HUES6 (cell line): ENCODE data around the gene TTLL10.
"Not testable (repeated sequence)": the region's sequence is repeated elsewhere in the genome, so short reads cannot be mapped to it uniquely, and the experiment has no call there.

ENCODE experiments used
- H3K27ac ChIP-seq: 2 replicates; pipeline ENCODE4 v1.7.0; 2013; ENCODE audit warnings: low read depth, mild to moderate bottlenecking, low read length, inconsistent platforms
- H3K27me3 ChIP-seq: 2 replicates; pipeline ENCODE4 v1.6.1; 2013; ENCODE audit warnings: low read length; ENCODE audit not compliant: control insufficient read depth, insufficient read depth
- H3K36me3 ChIP-seq: 2 replicates; pipeline ENCODE4 v1.6.1; 2013; ENCODE audit warnings: low read length; ENCODE audit not compliant: control insufficient read depth, insufficient read depth
- H3K4me1 ChIP-seq: 2 replicates; pipeline ENCODE4 v1.6.1; 2013; ENCODE audit warnings: low read length; ENCODE audit not compliant: control insufficient read depth, insufficient read depth
- H3K4me3 ChIP-seq: 2 replicates; pipeline ENCODE4 v1.5.1; 2013; ENCODE audit warnings: low read depth, low read length
- H3K9ac ChIP-seq: one replicate; pipeline ENCODE4 v1.6.1; 2013; ENCODE audit warnings: mild to moderate bottlenecking, low read length
- H3K9me3 ChIP-seq: 2 replicates; pipeline ENCODE4 v1.6.1; 2013; ENCODE audit warnings: low read depth, low read length; ENCODE audit not compliant: control insufficient read depth, insufficient read depth

Gene TTLL10

DNA sequence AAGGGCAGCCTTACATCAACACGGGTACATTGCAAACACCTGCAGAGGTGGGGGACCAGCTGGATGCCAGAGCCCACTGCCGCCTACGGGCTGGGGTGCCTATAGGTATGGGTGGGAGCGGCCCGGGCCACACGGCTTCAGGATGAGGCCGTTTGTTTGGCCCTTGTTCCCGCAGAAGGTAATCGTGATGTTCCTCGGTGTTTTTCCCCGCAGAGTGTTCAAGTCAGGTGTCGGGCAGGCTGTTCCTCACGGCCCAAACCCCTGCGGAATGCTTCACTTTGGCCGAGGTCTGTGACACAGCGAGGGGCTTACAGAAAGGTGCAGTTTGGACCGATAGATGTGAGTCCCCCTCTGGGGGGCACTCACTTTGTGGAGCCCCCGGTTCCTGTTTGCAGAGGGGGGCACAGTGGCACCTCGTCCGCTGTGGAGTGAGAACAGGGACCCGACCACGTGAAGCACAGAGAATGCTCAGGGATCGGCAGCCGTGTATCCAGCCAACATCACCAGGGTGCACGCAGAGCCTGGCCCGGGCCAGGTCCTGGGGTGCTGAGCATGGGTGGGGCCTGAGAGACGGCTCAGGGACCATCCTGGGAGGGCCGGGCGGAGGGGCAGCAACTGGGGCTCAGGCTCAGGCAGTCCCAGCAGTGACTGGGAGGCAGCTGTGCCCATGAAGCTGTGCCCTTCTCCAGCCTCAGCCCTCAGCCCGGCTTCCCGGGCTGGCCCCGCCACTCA is 453 bp upstream of the TTLL10 start:
- Histone ChIP-seq H3K9me3 (peaks cover 4% of the 10 kb centered on the region; the same call in 1 of the 2 replicates), H3K4me3 (0 out of 2 replicates have a peak overlapping the region, but pooled peaks have one; percentile 8), H3K27me3 (peaks cover 12% of the 10 kb centered on the region; the same call in 1 of the 2 replicates), H3K36me3 (no peaks in the 10 kb centered on the region), H3K27ac (no peak overlapping the region), H3K9ac (no peak overlapping the region), H3K4me1 (peaks cover 25% of the 10 kb centered on the region)

DNA sequence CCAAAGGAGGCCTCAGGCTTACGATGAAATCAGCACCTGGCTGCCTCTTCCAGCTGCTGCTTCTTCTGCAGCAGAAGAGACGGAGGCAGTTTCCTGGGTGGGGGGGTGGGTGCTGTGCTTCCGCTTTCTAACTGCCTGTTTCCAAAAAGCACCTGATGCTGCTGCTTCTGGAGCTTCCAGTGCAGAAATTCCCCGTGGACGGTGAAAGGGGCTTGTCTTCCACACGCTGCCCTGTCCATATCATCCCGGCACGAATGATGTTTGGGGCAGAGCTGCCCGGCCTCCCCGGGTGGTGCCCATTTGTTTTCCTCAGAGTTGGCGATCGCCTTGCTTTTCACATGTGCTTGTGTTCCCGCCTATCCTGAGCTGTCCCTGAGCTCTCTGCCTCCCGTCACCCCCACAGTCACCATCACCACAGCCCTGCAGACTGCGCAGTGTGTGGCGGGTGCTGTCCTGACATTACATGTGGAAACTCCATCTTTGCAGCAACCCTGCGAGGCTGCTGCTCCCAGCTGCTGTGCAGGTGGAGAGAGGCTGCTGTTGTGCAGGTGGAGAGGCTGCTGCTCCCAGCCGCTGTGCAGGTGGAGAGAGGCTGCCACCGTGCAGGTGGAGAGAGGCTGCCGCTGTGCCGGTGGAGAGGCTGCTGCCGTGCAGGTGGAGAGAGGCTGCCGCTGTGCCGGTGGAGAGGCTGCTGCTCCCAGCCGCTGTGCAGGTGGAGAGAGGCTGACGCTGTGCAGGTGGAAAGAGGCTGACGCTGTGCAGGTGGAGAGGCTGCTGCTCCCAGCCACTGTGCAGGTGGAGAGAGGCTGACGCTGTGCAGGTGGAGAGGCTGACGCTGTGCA is 1.8 kb downstream of the TTLL10 start:
- H3K4me3 ChIP-seq = no peak overlapping the region
- H3K27me3 ChIP-seq = peaks cover 12% of the 10 kb centered on the region; the same call in 1 of the 2 replicates
- no peaks in the 10 kb centered on the region for H3K36me3 ChIP-seq
- H3K4me1 ChIP-seq = peaks cover 17% of the 10 kb centered on the region
- no peak overlapping the region for H3K27ac ChIP-seq
- no peak overlapping the region for H3K9ac ChIP-seq
- peaks cover 4% of the 10 kb centered on the region; the same call in 1 of the 2 replicates for H3K9me3 ChIP-seq

DNA sequence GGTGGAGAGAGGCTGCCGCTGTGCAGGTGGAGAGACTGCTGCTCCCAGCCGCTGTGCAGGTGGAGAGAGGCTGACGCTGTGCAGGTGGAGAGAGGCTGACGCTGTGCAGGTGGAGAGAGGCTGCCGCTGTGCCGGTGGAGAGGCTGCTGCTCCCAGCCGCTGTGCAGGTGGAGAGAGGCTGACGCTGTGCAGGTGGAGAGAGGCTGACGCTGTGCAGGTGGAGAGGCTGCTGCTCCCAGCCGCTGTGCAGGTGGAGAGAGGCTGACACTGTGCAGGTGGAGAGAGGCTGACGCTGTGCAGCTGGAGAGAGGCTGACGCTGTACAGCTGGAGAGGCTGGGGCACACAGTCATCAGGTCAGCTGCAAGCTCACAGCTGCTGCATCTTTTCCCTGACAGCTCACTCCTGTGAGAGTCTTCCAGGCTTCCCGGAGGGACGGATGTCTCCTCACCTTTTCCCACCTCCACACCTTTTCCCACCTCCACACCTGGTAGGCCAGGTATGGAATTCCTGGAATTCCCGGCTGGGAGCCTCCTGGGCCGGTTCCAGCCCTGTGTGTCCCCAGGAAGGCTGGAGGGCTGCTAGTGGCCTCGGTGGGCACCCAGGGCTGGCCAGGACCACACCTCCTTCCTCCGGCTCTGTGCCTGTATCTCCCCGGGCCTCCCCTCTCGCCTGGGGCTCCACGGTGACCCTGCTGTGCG is 2.5 kb downstream of the TTLL10 start:
- H3K36me3 ChIP-seq, H3K4me3 ChIP-seq, H3K9me3 ChIP-seq, H3K27ac ChIP-seq, H3K9ac ChIP-seq: not testable (repeated sequence)
- H3K4me1 ChIP-seq = peaks cover 17% of the 10 kb centered on the region
- peaks cover 12% of the 10 kb centered on the region; the same call in 1 of the 2 replicates for H3K27me3 ChIP-seq

DNA sequence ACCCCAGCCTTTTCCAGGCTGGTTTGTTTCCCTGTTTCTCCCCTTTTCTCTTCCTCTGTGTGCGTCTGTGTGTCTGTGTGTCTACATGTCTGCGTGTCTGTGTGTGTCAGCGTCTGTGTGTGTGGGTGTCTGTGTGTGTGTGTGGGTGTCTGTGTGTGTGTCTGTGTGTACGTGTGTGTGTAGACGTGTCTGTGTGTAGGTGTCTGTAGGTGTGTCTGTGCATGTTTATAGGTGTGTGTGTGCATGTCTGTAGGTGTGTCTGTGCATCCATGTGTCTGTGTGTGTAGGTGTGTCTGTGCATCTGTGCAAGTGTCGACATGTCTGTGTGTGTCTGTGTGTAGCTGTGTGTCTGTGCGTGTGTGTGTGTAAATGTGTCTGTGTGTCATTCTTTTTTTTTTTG is 3.3 kb downstream of the TTLL10 start:
- Histone ChIP-seq H3K4me1 (peaks cover 17% of the 10 kb centered on the region), H3K9ac (no peak overlapping the region)

DNA sequence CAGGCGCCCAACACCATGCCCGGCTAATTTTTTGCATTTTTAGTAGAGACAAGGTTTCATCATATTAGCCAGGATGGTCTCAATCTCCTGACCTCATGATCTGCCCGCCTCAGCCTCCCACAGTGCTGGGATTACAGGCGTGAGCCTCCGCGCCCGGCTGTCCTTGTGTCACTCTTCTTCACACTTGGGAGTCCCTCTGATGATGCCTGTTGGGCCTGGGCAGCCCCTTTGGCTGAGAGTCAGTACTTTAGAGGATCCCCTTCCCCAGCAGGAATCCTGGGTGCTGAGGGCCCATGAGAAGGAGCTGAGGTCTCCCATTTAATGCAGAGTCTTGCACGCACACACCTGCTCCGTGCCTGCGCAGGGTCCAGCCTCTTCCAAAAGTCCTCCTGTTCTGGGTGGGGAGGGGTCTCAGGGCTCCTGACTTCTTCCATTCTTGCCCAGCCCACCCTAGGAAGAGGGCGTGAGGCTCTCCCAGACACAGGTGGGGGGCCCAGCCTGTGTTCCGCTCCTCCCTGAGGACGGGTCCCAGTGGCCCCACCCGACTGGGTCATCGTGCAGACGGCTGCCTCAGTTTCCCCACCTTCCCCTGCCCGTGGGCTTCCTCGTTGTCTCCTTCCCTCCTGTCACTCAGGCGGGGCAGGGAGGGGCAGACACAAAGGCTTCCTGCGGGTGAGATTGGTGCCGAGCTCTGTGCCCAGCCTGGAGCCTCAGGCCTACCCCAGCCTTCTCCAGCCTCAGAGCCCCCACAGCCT is 3.9 kb downstream of the TTLL10 start:
- Histone ChIP-seq H3K36me3 (no peaks in the 10 kb centered on the region), H3K4me1 (peaks cover 17% of the 10 kb centered on the region), H3K9ac (no peak overlapping the region), H3K9me3 (peaks cover 4% of the 10 kb centered on the region; the same call in 1 of the 2 replicates), H3K27ac (no peak overlapping the region), H3K4me3 (no peak overlapping the region), H3K27me3 (peaks cover 12% of the 10 kb centered on the region; the same call in 1 of the 2 replicates)

More for the DNA sequence above, 3.3 kb downstream of the TTLL10 start:
- Histone ChIP-seq H3K36me3 (no peaks in the 10 kb centered on the region), H3K4me3 (no peak overlapping the region), H3K9me3 (peaks cover 4% of the 10 kb centered on the region; the same call in 1 of the 2 replicates), H3K27ac (no peak overlapping the region), H3K27me3 (peaks cover 12% of the 10 kb centered on the region; the same call in 1 of the 2 replicates)

DNA sequence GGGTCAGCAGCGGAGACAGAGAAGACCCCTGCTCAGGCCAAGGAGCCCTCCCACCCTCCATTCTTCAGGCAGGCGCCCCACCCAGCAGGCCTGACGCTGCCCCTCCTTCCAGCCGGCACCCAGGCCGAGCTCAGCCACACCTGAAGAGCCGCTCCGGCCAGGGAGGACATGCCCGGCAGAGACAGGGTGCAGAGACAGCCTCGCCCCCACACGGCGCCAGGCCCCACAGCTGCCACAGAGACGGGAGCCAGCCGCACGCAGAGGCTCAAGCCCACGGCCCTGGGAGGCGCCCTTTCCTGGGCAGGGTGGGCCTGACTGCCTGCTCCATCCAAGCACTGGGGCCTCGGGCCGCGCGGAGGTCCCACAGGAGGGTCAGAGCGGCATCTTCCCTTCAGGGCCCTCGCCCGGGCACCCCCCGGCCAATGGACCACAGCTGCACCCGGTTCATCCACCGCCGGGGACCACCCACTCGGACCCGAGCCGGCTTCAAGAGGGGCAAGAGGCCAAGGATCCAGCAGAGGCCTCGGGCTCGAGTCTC is 5.2 kb downstream of the TTLL10 start:
- peaks cover 4% of the 10 kb centered on the region; the same call in 1 of the 2 replicates for H3K9me3 ChIP-seq
- H3K27ac ChIP-seq = no peak overlapping the region
- no peak overlapping the region for H3K9ac ChIP-seq
- H3K36me3 ChIP-seq = no peaks in the 10 kb centered on the region
- peaks cover 12% of the 10 kb centered on the region; the same call in 1 of the 2 replicates for H3K27me3 ChIP-seq
- H3K4me1 ChIP-seq = peaks cover 11% of the 10 kb centered on the region
- no peak overlapping the region for H3K4me3 ChIP-seq

DNA sequence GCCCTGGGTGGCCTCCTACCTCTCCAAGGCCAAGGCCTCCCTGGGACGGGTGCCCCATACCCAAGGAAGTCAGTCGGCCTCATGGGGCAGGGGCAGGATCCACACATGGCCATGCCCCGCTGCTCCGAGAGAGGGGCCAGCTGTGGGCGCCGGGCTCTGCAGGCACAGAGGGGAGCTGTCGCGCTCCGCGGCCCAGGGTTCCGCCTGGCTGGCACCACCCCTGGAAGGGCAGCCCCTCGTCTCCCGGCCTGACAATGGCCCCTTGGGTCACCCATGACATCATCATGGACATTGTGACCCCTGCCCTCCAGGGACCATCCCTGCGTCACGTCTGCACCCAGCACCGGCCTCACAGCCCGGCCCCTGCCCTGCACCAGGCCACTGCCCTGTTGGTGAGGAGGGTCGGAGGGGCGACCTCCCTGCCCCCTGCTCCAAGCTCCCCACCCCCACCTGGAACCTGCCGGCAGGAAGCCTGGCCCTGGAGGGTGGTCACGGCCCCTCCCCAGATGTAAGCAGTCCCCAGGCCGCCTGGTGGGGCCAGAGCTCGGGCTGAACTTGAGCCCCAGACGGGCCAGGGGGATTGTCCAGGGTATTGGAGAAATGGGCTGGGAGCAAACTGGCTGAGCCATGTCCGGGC is 5.8 kb downstream of the TTLL10 start:
- Histone ChIP-seq H3K27me3 (peaks cover 12% of the 10 kb centered on the region; the same call in 1 of the 2 replicates), H3K4me1 (peaks cover 11% of the 10 kb centered on the region), H3K4me3 (no peak overlapping the region), H3K36me3 (no peaks in the 10 kb centered on the region), H3K9ac (no peak overlapping the region), H3K9me3 (peaks cover 4% of the 10 kb centered on the region; the same call in 1 of the 2 replicates), H3K27ac (no peak overlapping the region)

DNA sequence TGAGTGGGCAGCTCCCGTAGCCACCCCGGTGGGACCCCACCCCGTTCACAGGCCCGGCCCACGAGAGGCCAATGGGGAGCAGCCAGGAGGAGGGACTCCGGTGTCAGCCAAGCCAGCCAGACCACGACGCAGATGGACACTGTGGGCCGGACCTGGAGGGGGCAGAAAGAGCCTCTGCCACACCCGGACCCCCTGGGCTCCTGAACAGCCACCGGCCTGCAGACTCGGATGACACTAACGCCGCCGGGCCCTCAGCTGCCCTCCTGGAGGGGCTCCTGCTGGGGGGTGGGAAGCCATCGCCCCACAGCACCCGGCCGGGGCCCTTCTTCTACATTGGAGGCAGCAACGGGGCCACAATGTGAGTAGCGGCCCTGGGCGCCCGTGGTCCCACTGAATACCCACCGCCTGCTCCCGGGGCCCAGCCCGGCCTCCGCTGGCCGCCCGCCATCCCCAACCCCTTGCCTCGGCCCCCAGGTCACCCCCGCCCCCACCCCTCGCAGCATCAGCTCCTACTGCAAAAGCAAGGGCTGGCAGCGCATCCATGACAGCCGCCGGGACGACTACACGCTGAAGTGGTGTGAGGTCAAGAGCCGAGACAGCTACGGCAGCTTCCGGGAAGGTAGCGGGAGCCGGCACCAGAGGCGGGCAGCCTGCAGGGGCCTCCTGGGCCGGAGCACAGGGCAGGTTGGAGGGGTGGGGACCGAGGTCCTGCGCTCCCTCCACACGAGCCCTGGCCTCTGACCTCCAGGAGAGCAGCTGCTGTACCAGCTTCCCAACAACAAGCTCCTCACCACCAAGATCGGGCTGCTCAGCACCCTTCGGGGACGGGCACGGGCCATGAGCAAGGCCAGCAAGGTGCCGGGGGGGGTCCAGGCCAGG is 6.5 kb downstream of the TTLL10 start:
- peaks cover 12% of the 10 kb centered on the region; the same call in 1 of the 2 replicates for H3K27me3 ChIP-seq
- no peak overlapping the region for H3K27ac ChIP-seq
- H3K4me1 ChIP-seq = peaks cover 11% of the 10 kb centered on the region
- no peak overlapping the region for H3K9ac ChIP-seq
- H3K36me3 ChIP-seq = no peaks in the 10 kb centered on the region
- peaks cover 3% of the 10 kb centered on the region; the same call in 1 of the 2 replicates for H3K9me3 ChIP-seq
- H3K4me3 ChIP-seq = no peak overlapping the region
